ENCODE data around the gene CLRN3.

Gene CLRN3

GRCh38 chr10:127918572-127918971 lies 25.8 kb upstream of the CLRN3 start:
- no peak for DNase-seq

GRCh38 chr10:127916826-127917225 lies 24.1 kb upstream of the CLRN3 start:
- DNase-seq, result no peak

- DNase-seq, result no peak
Observed at GRCh38 chr10:127915324-127915723, 22.6 kb upstream of the CLRN3 start.

GRCh38 chr10:127913368-127913759 lies 20.6 kb upstream of the CLRN3 start:
- no peak for DNase-seq

GRCh38 chr10:127912607-127913367 lies 20.0 kb upstream of the CLRN3 start:
- no peak for DNase-seq

- no peak for DNase-seq
Observed at GRCh38 chr10:127911867-127912257, 19.1 kb upstream of the CLRN3 start.

- DNase-seq, result no peak
Observed at GRCh38 chr10:127911218-127911866, 18.6 kb upstream of the CLRN3 start.

GRCh38 chr10:127910464-127910770 lies 17.7 kb upstream of the CLRN3 start:
- no peak for DNase-seq

- no peak for DNase-seq
Observed at GRCh38 chr10:127909716-127910463, 17.1 kb upstream of the CLRN3 start.

GRCh38 chr10:127908959-127909267 lies 16.2 kb upstream of the CLRN3 start:
- no peak for DNase-seq

- DNase-seq, result no peak
Observed at GRCh38 chr10:127908106-127908958, 15.6 kb upstream of the CLRN3 start.

GRCh38 chr10:127907411-127908105 lies 14.8 kb upstream of the CLRN3 start:
- DNase-seq, result no peak

- peak; percentile 32 for DNase-seq
Observed at GRCh38 chr10:127906548-127907377, 14.0 kb upstream of the CLRN3 start, which contains the start of gene PTPRE. TSS of gene PTPRE (plus strand) at chr10:127907103. CDS start at chr10:128040882, 133,779 bp downstream.

GRCh38 chr10:127905848-127906261 lies 13.1 kb upstream of the CLRN3 start:
- DNase-seq, result no peak

- no peak for DNase-seq
Observed at GRCh38 chr10:127905001-127905847, 12.5 kb upstream of the CLRN3 start.

- DNase-seq, result no peak
Observed at GRCh38 chr10:127904311-127905000, 11.7 kb upstream of the CLRN3 start.

GRCh38 chr10:127903789-127904188 lies 11.0 kb upstream of the CLRN3 start:
- no peak for DNase-seq

GRCh38 chr10:127899766-127900387 lies 7.1 kb upstream of the CLRN3 start:
- DNase-seq, result no peak

GRCh38 chr10:127897177-127897576 lies 4.4 kb upstream of the CLRN3 start:
- no peak for DNase-seq

Data from fibroblast of skin of right quadriceps (primary cell).